ENCODE measurements around the gene TBXT. TPM values are rescaled to one million over a fixed set of nuclear protein-coding genes. Genes with fewer than 3 reads are reported as not detected.

Gene TBXT
- total and polyA plus RNA-seq, 2 of the 8 experiments (the other 6 are each of a cell fraction or from before 2014, with no cell fraction given), result 0.18 to 0.24 TPM

DNA sequence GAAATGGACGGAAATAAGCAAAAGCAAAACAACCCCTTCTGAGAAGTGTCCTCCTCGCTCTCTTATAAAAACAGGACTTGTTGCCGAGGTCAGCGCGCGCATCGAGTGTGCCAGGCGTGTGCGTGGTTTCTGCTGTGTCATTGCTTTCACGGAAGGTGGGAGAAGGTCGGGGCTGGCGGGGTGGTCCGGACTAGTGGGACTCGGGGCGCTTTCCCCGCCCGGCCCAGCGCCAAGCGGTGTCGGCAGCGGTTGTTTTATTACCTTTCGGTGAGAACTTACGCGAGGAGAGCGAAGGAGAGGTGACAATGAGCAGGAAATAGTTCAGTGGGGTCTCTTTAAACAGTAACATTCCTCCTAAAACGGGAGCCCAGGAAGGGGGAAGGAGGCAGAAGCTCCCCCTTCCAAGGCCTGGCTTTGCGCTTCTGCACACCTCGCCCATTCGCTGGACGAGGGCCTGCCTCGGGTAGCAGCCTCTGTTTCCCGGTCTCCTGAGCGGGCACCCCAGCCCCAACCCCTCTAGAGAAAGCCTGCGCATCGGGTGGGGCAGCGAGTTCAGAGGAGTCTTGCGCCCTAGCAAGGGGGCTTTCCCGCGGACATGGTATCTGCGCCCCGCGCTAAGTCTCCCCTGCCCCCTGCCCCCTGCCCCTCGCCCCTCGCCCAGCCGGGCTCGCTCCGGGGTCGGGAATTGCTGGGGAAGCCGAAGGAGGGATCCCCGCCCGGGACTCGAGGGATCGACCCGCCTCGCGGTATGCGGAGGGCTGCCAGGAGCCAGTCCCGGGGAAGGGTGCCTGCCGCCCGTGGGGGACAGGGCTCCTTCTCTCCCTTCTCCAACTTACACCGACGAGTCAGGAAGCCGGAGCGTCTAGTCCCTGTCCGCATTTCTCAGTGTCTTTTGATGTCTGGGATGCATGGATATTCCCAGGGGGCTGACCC, 1.2 kb upstream of the TBXT start (continued):
- TF ChIP-seq RAD21 (IDR thresholded peaks at IDR 0.05 in 1 of 2, conservative IDR thresholded peaks at IDR 0.05 in 1 of 2; ENCODE audit: low read depth in 2 of 2, low read length in 2 of 2) (no peak), SUZ12 (IDR thresholded peaks at IDR 0.05; ENCODE audit: low read length) (peak; percentile 89), E2F6 (IDR thresholded peaks at IDR 0.05) (no peak), NRF1 (IDR thresholded peaks at IDR 0.05; ENCODE audit: low read depth, low read length) (no peak), TAF7 (optimal IDR thresholded peaks at IDR 0.05; ENCODE audit: borderline replicate concordance, low read depth, low read length) (no peak), KDM4A (IDR thresholded peaks at IDR 0.05; ENCODE audit: low read depth, low read length, severe bottlenecking) (peak; percentile 24)

Data from H1 (cell line).